ENCODE results near the gene DRD5.
"Not testable (repeated sequence)": the region's sequence is repeated elsewhere in the genome, so short reads cannot be mapped to it uniquely, and the experiment has no call there.

The DRD5 gene

DNA sequence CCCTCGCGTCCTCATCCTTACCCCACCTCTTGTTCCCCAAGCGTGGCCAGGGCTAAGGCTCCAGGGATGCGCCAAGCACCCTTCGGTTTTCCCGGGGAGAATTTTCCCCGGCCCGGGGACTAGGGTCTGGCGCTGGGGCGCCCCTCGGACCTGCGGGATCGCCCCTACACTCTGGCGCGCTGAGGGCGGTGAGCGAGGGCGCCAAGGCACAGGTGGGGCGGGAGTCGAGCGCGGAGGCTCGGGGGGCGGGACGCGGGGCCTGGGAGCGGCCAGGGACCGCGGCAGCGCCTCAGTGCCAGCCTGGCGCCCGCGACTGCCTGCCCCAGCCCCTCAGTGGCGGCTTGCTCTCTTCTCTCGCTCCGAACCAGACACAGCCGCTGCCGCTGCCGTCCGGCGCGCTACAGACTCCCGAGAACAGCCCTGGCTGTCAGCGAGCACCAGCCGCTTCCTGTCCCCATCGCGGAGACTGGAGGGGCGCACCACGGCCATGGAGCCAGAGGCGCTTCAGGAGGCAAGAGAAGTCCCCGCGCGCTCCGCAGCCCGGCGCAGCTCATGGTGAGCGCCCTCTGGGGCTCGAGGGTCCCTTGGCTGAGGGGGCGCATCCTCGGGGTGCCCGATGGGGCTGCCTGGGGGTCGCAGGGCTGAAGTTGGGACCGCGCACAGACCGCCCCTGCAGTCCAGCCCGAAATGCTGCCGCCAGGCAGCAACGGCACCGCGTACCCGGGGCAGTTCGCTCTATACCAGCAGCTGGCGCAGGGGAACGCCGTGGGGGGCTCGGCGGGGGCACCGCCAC, at the start of gene DRD5:
Gene DRD5, plus strand, starts transcription at position 292 of the 793 bp plus-strand sequence. Its CDS starts 396 bp downstream, at position 688.
- no peak for DNase-seq (ENCODE audit: low read depth)

- DNase-seq (ENCODE audit: low read depth), result not testable (repeated sequence)
Observed at GRCh38 chr4:9732256-9732655, 49.2 kb upstream of the DRD5 start.

DNA sequence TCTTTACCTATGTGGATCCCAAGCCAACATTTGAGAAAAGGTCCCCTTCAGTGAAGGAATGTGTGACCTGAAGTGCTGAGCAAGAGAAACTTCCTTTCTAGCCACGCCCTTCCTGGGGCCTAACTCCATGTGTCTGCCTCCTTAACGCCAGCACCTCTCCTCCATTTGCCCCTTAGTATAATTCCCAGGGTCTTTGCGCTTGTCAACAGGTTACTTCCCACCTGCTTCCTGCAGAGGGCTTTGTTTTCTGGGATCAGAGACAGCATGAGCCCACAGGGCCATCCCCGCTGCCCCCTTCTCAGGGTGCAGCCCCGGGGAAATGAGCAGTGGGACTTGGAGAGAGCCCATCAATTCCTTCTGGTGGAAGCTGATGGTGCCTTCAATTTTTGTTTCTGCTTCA, 45.9 kb upstream of the DRD5 start:
- DNase-seq (ENCODE audit: low read depth), result no peak

GRCh38 chr4:9737280-9737679, 44.2 kb upstream of the DRD5 start:
- not testable (repeated sequence) for DNase-seq (ENCODE audit: low read depth)

DNA sequence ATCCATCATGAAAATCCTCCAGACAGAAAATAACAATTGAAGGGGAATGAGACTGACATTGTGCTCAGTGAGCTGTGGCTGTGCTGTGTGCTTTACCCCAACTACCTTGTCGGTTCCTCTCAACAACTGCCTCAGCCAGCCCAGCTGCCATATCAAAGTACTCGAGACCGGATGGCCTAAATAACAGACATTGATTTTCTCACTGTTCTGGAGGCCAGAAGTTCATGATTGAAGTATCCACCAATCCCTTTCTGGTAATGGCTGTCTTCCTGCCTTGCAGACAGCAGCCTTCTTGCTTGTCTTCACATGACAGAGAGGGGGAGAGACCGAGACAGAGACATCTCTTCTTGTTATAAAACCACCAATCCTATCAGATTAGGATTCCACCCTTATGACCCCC, 37.6 kb upstream of the DRD5 start:
- not testable (repeated sequence) for DNase-seq (ENCODE audit: low read depth)

GRCh38 chr4:9745782-9746181, 35.7 kb upstream of the DRD5 start:
- DNase-seq (ENCODE audit: low read depth), result no peak

DNA sequence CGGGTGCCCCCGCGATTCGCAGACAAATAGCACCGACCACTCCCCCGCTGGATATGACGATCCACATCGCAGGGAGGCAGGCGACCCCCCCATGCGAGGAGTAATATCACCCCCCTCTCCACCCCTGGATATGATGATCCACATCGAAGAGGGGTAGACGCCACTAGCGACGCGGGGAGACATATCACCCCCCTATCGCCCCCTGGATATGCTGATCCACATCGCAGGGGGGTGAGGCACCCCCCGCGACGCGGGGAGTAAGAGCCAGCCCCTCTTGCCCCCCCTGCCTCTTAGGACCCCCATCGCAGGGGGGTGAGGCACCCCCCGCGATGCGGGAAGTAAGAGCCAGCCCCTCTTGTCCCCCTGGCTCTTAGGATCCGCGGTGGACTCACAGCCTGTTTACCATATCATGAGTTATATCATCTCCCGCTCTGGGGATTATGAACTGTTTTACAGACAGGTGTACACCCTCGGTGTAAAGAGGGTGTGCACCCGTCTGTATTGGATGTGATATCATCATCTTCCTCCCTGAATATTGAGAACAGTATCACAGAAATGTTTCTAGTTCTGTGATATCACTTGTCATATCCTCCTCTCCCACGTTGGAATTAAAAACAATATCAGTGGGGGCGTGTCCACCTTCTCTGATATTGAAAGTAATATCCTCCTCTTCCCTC, 22.7 kb upstream of the DRD5 start:
- no peak for DNase-seq (ENCODE audit: low read depth)

- DNase-seq (ENCODE audit: low read depth), result no peak
Observed at GRCh38 chr4:9762823-9763475, 18.5 kb upstream of the DRD5 start.

GRCh38 chr4:9764155-9764696, 17.2 kb upstream of the DRD5 start:
- no peak for DNase-seq (ENCODE audit: low read depth)

- no peak for DNase-seq (ENCODE audit: low read depth)
Observed at GRCh38 chr4:9765091-9765490, 16.3 kb upstream of the DRD5 start.

- DNase-seq (ENCODE audit: low read depth), result no peak
Observed at GRCh38 chr4:9769321-9769720, 12.1 kb upstream of the DRD5 start.

DNA sequence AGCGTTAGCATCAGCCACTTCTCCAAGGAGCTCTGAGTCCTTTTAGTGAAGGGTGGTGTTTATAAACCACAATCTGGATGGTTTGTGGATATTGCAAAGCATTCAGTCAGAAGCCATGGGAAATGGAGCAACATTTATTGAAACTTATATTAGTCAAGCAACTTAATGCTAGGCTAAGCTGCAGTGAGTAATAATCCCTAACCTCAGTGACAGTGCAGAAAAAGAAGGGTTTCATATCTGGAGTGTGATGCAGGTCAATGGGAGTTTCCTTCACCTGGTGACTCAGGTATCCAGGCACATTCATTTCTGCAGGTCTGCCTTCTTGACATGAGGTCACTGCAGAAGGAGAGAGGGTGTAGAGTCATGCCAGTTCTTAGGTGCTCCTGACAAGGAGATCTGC, 10.4 kb upstream of the DRD5 start:
- DNase-seq (ENCODE audit: low read depth), result no peak

DNA sequence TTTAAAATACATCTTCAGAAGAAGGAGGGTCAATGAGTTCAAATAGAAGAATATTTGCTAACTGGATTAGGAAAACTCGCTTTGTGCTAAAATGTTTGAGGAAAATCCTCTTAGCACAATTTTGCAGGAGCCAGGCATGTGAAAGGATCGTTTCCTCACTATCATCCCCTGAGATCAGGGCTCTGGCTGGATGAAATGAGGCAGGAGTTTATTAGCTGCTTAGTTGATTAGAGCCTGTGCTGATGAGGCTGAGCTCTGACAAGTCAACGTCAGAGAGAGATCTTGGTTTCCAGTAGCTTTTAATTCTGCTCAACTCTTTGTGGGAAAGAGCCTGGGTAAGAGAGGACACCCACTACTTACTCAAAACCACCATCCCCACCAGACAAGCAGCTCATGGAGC, 8.0 kb upstream of the DRD5 start:
- DNase-seq (ENCODE audit: low read depth), result no peak

DNA sequence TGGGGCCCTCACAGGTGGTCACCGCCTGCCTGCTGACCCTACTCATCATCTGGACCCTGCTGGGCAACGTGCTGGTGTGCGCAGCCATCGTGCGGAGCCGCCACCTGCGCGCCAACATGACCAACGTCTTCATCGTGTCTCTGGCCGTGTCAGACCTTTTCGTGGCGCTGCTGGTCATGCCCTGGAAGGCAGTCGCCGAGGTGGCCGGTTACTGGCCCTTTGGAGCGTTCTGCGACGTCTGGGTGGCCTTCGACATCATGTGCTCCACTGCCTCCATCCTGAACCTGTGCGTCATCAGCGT, 652 bp downstream of the DRD5 start:
- DNase-seq (ENCODE audit: low read depth), result no peak

DNA sequence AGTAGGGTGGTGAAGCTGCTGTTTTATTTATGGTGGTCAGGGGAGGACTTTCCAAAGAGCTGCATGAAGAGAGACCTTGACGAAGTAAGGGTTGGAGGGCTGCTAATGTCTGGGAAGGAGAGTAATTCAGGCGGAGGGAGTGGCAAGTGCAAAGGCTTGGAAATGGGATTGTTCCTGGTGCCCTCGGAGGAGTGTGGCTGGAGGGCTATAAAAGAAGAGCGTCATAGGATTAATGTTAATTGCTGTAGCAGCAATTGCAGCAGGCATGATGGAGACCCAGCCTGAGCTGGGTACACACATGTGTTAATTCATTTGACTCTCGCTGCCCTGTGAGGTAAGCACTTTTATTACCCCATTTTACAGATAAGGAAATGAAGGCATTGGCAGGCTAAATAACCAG, 4.5 kb downstream of the DRD5 start:
- not testable (repeated sequence) for DNase-seq (ENCODE audit: low read depth)

GRCh38 chr4:9792381-9792780, 10.9 kb downstream of the DRD5 start:
- no peak for DNase-seq (ENCODE audit: low read depth)

DNA sequence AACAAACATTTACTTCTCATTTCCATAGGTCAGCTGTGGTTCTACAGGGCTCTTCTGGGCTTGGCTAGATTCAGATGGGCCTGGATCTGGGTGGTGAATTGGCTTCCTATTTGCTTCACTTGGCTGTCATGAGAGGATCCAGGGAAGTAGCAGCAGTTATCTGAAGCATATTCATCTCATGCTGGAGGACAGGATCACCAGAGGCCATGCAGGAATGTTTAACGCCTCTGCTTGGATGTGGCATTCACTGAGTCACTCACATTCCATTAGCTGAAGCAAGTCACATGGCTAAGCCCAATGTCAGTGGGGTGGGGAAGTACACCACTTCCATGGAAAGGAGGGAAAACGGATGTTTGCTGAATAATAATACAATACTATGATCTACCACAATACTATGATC, 15.2 kb downstream of the DRD5 start:
- DNase-seq (ENCODE audit: low read depth), result not testable (repeated sequence)

GRCh38 chr4:9800848-9801247, 19.4 kb downstream of the DRD5 start:
- no peak for DNase-seq (ENCODE audit: low read depth)

GRCh38 chr4:9804918-9805317, 23.5 kb downstream of the DRD5 start:
- no peak for DNase-seq (ENCODE audit: low read depth)

GRCh38 chr4:9808077-9808476, 26.6 kb downstream of the DRD5 start:
- DNase-seq (ENCODE audit: low read depth), result no peak

DNA sequence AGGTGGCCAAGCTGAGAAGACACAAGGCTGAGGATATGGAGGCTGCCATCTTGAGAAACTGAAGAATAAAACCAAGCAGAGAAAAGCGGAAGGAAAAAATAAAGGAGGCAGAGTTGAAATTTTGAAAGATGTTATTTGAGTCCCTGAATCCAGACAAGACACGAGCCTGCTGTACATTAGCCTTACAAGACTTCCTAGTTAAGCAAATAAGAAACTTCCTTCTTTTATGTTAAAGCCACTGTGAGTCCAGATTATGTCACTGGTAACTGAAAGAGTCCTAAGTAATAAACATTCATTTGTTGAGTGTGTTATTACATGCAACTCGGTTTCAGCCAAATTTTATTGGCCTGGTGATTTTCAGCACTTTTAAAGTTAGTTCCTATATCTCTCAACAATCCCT, 30.4 kb downstream of the DRD5 start:
- no peak for DNase-seq (ENCODE audit: low read depth)

DNA sequence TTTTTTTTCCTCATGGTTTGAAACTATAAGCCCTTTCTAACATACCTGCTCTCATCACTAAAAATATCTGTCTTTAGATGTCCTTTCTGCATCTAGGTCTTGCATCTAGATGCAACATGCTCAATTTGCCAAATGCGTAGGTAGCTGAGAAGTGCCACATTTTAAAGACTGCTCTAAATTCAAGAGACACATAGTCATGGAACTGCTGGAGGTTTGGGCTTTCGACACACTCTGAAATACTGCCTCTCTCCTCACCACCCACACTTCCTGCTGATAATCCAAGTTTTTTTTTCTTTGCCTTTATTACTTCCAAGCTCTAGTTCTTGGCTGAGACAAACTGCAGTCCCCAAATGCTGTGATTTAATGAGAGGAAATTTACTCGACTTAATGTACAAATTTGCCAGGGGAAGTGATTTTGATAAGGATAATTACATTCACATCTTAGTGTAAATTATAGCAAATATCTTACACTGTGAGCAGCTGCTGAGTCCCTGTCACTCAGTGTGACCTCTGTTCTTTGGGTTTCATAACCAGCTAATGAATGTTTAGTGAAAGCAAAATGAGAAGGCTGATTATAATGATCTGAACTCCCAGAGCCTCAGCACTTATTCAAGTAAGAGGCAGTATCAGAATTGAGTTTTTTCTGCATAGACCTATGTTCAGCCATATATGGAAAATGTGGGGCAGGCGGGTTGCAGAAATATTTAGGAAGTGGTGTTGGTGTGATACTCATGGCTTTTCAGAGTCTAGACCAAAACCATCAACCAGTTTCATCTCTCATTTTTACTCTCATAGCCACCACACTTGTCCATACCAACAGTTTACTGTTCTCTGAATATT, 31.3 kb downstream of the DRD5 start:
- no peak for DNase-seq (ENCODE audit: low read depth)

Measured in HS-5 (cell line).